ENCODE data around the gene CIT.

- TF ChIP-seq CTCF (conservative IDR thresholded peaks at IDR 0.05; ENCODE audit: low read length) (no peak), EZH2phosphoT487 (IDR thresholded peaks at IDR 0.05; ENCODE audit: borderline replicate concordance) (no peak)
Measured at GRCh38 chr12:119666900-119667576, 210.1 kb downstream of the CIT start.
